IMR-90 (cell line): ENCODE measurements around the gene CDK17. TPM values are rescaled to one million over a fixed set of nuclear protein-coding genes. Genes with fewer than 3 reads are reported as not detected.

Experiments
- ATAC-seq: fragments of 200-7000 bp; cut with Tn5 transposase; 2 replicates; pipeline ENCODE4 v1.9.1; 2020; ENCODE audit warnings: low read depth, mild to moderate bottlenecking, moderate library complexity
- BruUV-seq: library from RNA; stranded (reverse); fragments of 400-500 nt; replicated peaks from 2 replicates; lab custom pipeline; 2021; lab: Mats Ljungman, UMichigan
- CTCF ChIA-PET: fragments of 300-600 bp; formaldehyde crosslinking; extraction: SDS; loops from one replicate; lab custom pipeline; 2021; ENCODE audit warnings: antibody characterized with exemption; lab: Yijun Ruan, JAX
- POLR2A ChIA-PET: fragments of 300-600 bp; sonication (Branson Sonifier 250); formaldehyde crosslinking; loops from one replicate; lab custom pipeline; 2022; ENCODE audit warnings: antibody characterized with exemption; ENCODE audit not compliant: unreplicated experiment; lab: Charles Lee
- DNase-seq: peaks from one replicate; pipeline ENCODE4 v3.0.0; 2013
- H2AFZ ChIP-seq: replicated peaks from 2 replicates; pipeline ENCODE3; 2013; ENCODE audit warnings: low read length, mild to moderate bottlenecking; ENCODE audit not compliant: poor library complexity
- H2AK5ac ChIP-seq: 2 replicates; pipeline ENCODE4 v1.6.1; 2013; ENCODE audit warnings: low read depth, low read length, inconsistent platforms
- H2AK9ac ChIP-seq: replicated peaks from 2 replicates; pipeline ENCODE3; 2013; ENCODE audit warnings: mild to moderate bottlenecking, low read depth, low read length, moderate library complexity; ENCODE audit not compliant: poor library complexity
- H2BK120ac ChIP-seq: 2 replicates; pipeline ENCODE4 v1.6.1; 2013; ENCODE audit warnings: low read depth, low read length, inconsistent platforms
- H2BK15ac ChIP-seq: 3 replicates; pipeline ENCODE4 v1.6.1; 2013; ENCODE audit warnings: low read depth, low read length, inconsistent platforms
- H2BK20ac ChIP-seq: 2 replicates; pipeline ENCODE4 v1.6.1; 2013; ENCODE audit warnings: low read depth, mild to moderate bottlenecking, inconsistent platforms, low read length, moderate library complexity
- H2BK5ac ChIP-seq: 2 replicates; pipeline ENCODE4 v1.6.1; 2013; ENCODE audit warnings: mild to moderate bottlenecking, low read depth, low read length, inconsistent platforms; ENCODE audit not compliant: poor library complexity, severe bottlenecking
- H3K14ac ChIP-seq: replicated peaks from 2 replicates; pipeline ENCODE4 v1.6.1; 2013; ENCODE audit warnings: low read depth, low read length, inconsistent platforms
- H3K18ac ChIP-seq: 2 replicates; pipeline ENCODE4 v1.6.1; 2013; ENCODE audit warnings: low read depth, low read length, control low read depth
- H3K23ac ChIP-seq: 2 replicates; pipeline ENCODE4 v1.6.1; 2013; ENCODE audit warnings: low read depth, low read length, inconsistent platforms
- H3K27ac ChIP-seq: 2 replicates; pipeline ENCODE4 v1.5.1; 2013; ENCODE audit warnings: mild to moderate bottlenecking, control low read depth, low read length; ENCODE audit not compliant: insufficient read depth
- H3K27me3 ChIP-seq: 2 replicates; pipeline ENCODE4 v1.6.1; 2013; ENCODE audit warnings: low read length; ENCODE audit not compliant: control insufficient read depth, insufficient read depth
- H3K36me3 ChIP-seq: 2 replicates; pipeline ENCODE4 v1.6.1; 2013; ENCODE audit warnings: low read length, mixed read lengths; ENCODE audit not compliant: control insufficient read depth, insufficient read depth
- H3K4ac ChIP-seq: 2 replicates; pipeline ENCODE4 v1.6.1; 2013; ENCODE audit warnings: low read depth, low read length, inconsistent platforms
- H3K4me1 ChIP-seq: 2 replicates; pipeline ENCODE4 v1.6.1; 2013; ENCODE audit warnings: low read length, mixed read lengths; ENCODE audit not compliant: control insufficient read depth, insufficient read depth
- H3K4me2 ChIP-seq: 2 replicates; pipeline ENCODE4 v1.6.1; 2013; ENCODE audit warnings: low read depth, mild to moderate bottlenecking, control low read depth, low read length, moderate library complexity
- H3K4me3 ChIP-seq: 2 replicates; pipeline ENCODE4 v1.5.1; 2013; ENCODE audit warnings: low read depth, mild to moderate bottlenecking, control low read depth, low read length, moderate library complexity; ENCODE audit not compliant: insufficient read depth
- H3K56ac ChIP-seq: 2 replicates; pipeline ENCODE4 v1.6.1; 2013; ENCODE audit warnings: low read length, inconsistent platforms; ENCODE audit not compliant: insufficient read depth; ENCODE audit errors: extremely low read depth
- H3K79me1 ChIP-seq, 2 experiments: 2 replicates each; pipeline ENCODE4 v1.6.1; 2013; ENCODE audit warnings: low read length in 2 of 2, inconsistent platforms in 1 of 2, low read depth in 1 of 2
- H3K9ac ChIP-seq: 2 replicates; pipeline ENCODE4 v1.6.1; 2013; ENCODE audit warnings: low read depth, low read length, control low read depth
- H3K9me1 ChIP-seq: 2 replicates; pipeline ENCODE4 v1.6.1; 2013; ENCODE audit warnings: low read length, inconsistent platforms; ENCODE audit not compliant: insufficient read depth
- H3K9me3 ChIP-seq: 2 replicates; pipeline ENCODE4 v1.6.1; 2013; ENCODE audit warnings: low read length; ENCODE audit not compliant: control insufficient read depth, insufficient read depth
- H4K20me1 ChIP-seq: 2 replicates; pipeline ENCODE4 v1.6.1; 2013; ENCODE audit warnings: low read length, inconsistent platforms; ENCODE audit not compliant: insufficient read depth
- H4K5ac ChIP-seq: 2 replicates; pipeline ENCODE4 v1.6.1; 2013; ENCODE audit warnings: mild to moderate bottlenecking, low read depth, low read length, control low read depth
- H4K8ac ChIP-seq, 2 experiments: 2 replicates each; pipeline ENCODE4 v1.6.1; 2013; ENCODE audit warnings: low read depth in 2 of 2, low read length in 2 of 2, control low read depth in 1 of 2, inconsistent platforms in 1 of 2
- H4K91ac ChIP-seq: 2 replicates; pipeline ENCODE4 v1.6.1; 2013; ENCODE audit warnings: low read depth, low read length, inconsistent platforms; ENCODE audit not compliant: insufficient read depth
- BHLHE40 ChIP-seq: fragments of 150-350 bp; IDR thresholded peaks from 2 replicates; pipeline ENCODE4 v1.6.1; 2016; ENCODE audit warnings: mild to moderate bottlenecking, low read depth, low read length
- CEBPB ChIP-seq: IDR thresholded peaks from 2 replicates; pipeline ENCODE4 v1.6.1; 2012; ENCODE audit warnings: low read depth, low read length, improper control_type of control experiment
- CHD1 ChIP-seq: IDR thresholded peaks from 2 replicates; pipeline ENCODE4 v1.6.1; 2012; ENCODE audit warnings: low read depth, low read length, improper control_type of control experiment
- FOS ChIP-seq: fragments of 150-350 bp; IDR thresholded peaks from 2 replicates; pipeline ENCODE4 v1.6.1; 2016; ENCODE audit warnings: low read depth, low read length
- MAFK ChIP-seq: IDR thresholded peaks from 2 replicates; pipeline ENCODE4 v1.6.1; 2012; ENCODE audit warnings: low read depth, low read length, improper control_type of control experiment
- MXI1 ChIP-seq: IDR thresholded peaks from 2 replicates; pipeline ENCODE4 v1.6.1; 2012; ENCODE audit warnings: low read depth, mild to moderate bottlenecking, low read length, moderate library complexity, borderline replicate concordance
- NFE2L2 ChIP-seq: fragments of 150-350 bp; IDR thresholded peaks from 2 replicates; pipeline ENCODE4 v1.6.1; 2016; ENCODE audit warnings: low read depth, mild to moderate bottlenecking, low read length
- RAD21 ChIP-seq: IDR thresholded peaks from 2 replicates; pipeline ENCODE4 v1.6.1; 2012; ENCODE audit warnings: low read length, improper control_type of control experiment
- RFX5 ChIP-seq: IDR thresholded peaks from 2 replicates; pipeline ENCODE4 v1.8.0; 2012; ENCODE audit warnings: low read depth, mild to moderate bottlenecking, low read length, moderate library complexity
- SMC3 ChIP-seq: fragments of 150-350 bp; IDR thresholded peaks from 2 replicates; pipeline ENCODE4 v1.6.1; 2016; ENCODE audit warnings: low read depth, mild to moderate bottlenecking, antibody characterized with exemption, low read length, moderate library complexity
- WGBS, 2 experiments: methylation state at CpG; one replicate each; pipeline versions ENCODE4 v1.1.5 to v1.1.7; 2013; ENCODE audit warnings: missing lambda C conversion rate in 2 of 2; ENCODE audit not compliant: insufficient read length in 1 of 2; ENCODE audit errors: extremely low coverage in 2 of 2; 5-methylcytosine and 5-hydroxymethylcytosine counted together
- dilution Hi-C: fragments of 300-500 bp; cut with HindIII; formaldehyde crosslinking; loops from one replicate; pipeline ENCODE4 v1.14.3; 2018; ENCODE audit warnings: low sequenced_read_pairs; ENCODE audit not compliant: unreplicated experiment
- in situ Hi-C: fragments of 300-500 bp; cut with MboI; formaldehyde crosslinking; loops from 3 replicates; pipeline ENCODE4 v1.14.3; 2019; ENCODE audit warnings: low sequenced_read_pairs, inconsistent platforms, mixed read lengths
- intact Hi-C: fragments of 100-400 bp; cut with micrococcal nuclease; formaldehyde crosslinking; loops from 2 replicates; pipeline ENCODE4 v1.10.0; 2022
- polyA plus RNA-seq, 3 experiments: library from polyadenylated mRNA; depleted of rRNA; stranded (reverse); fragments of >200 nt; gene quantifications; 2 replicates each; pipeline ENCODE4 v1.2.3, GENCODE V29; 2012; ENCODE audit warnings: low replicate concordance in 1 of 3
- total RNA-seq: library from RNA; depleted of rRNA; stranded (reverse); fragments of >200 nt; gene quantifications from 2 replicates; pipeline ENCODE4 v1.2.3, GENCODE V29; 2012
- TF ChIP-seq, protein P1 (sequence below): fragments of 150-350 bp; IDR thresholded peaks from 2 replicates; pipeline ENCODE4 v1.6.1; 2016; ENCODE audit warnings: low read depth, mild to moderate bottlenecking, low read length, moderate library complexity, borderline replicate concordance
- TF ChIP-seq, protein P2 (sequence below): conservative IDR thresholded peaks from 2 replicates; pipeline ENCODE4 v1.5.1; 2012; ENCODE audit warnings: mild to moderate bottlenecking, low read depth, low read length, improper control_type of control experiment

The CDK17 gene
- total and polyA plus RNA-seq, 2 of the 4 experiments (the other 2 are of a cell fraction): 14.5 to 50.2 TPM

DNA sequence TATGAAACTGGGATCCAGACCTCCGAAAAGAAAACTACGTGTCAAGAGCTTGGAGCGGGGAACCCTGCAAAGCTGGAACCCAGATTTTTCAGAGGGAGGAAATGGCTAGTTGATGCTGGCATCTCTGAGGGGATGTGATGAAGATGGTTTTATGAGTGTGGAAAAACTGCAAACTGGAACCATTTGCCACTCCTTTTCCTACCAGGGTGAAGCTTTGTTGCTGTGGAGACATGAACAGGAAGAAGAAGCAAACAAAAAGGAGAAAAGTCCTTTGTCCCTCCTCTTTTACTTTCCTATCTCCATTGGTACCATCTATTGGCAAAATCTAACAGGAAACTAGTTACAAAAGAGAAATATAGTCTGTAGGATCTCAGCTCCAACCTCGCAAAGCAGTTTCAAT lies 39.2 kb downstream of the CDK17 start:
- Histone ChIP-seq H4K5ac (no peak overlapping the region), H4K8ac (no peak overlapping the region), H4K91ac (no peak overlapping the region), H3K9ac (no peak overlapping the region), H3K79me1 (peaks cover 12 to 68% of the 10 kb centered on the region in 2 experiments; a peak in 3 of 4 replicates), H3K4ac (no peak overlapping the region), H3K4me2 (no peak overlapping the region), H3K36me3 (no peaks in the 10 kb centered on the region; the same call in 1 of the 2 replicates), H3K27ac (no peak overlapping the region), H3K9me3 (no peaks in the 10 kb centered on the region), H2AFZ (no peak overlapping the region), H2BK5ac (no peak overlapping the region), H4K20me1 (peaks cover 70% of the 10 kb centered on the region), H3K23ac (no peak overlapping the region), H3K14ac (no peak overlapping the region), H3K4me1 (peaks cover 4% of the 10 kb centered on the region), H3K18ac (no peak overlapping the region), H2BK20ac (no peak overlapping the region), H2BK15ac (no peak overlapping the region), H3K9me1 (peaks cover 7% of the 10 kb centered on the region; the same call in 1 of the 2 replicates), H2AK9ac (no peak overlapping the region), H2AK5ac (no peak overlapping the region), H3K4me3 (no peak overlapping the region), H3K56ac (no peak overlapping the region), H3K27me3 (no peaks in the 10 kb centered on the region), H2BK120ac (no peak overlapping the region)
- DNase-seq: no peak
- TF ChIP-seq BHLHE40 (no peak), NFE2L2 (no peak), SMC3 (no peak), FOS (no peak), MXI1 (no peak), MAFK (no peak), RAD21 (no peak), CHD1 (no peak), RFX5 (no peak), CEBPB (no peak)
- TF ChIP-seq, protein P1, sequence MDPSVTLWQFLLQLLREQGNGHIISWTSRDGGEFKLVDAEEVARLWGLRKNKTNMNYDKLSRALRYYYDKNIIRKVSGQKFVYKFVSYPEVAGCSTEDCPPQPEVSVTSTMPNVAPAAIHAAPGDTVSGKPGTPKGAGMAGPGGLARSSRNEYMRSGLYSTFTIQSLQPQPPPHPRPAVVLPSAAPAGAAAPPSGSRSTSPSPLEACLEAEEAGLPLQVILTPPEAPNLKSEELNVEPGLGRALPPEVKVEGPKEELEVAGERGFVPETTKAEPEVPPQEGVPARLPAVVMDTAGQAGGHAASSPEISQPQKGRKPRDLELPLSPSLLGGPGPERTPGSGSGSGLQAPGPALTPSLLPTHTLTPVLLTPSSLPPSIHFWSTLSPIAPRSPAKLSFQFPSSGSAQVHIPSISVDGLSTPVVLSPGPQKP: no peak
- TF ChIP-seq, protein P2, sequence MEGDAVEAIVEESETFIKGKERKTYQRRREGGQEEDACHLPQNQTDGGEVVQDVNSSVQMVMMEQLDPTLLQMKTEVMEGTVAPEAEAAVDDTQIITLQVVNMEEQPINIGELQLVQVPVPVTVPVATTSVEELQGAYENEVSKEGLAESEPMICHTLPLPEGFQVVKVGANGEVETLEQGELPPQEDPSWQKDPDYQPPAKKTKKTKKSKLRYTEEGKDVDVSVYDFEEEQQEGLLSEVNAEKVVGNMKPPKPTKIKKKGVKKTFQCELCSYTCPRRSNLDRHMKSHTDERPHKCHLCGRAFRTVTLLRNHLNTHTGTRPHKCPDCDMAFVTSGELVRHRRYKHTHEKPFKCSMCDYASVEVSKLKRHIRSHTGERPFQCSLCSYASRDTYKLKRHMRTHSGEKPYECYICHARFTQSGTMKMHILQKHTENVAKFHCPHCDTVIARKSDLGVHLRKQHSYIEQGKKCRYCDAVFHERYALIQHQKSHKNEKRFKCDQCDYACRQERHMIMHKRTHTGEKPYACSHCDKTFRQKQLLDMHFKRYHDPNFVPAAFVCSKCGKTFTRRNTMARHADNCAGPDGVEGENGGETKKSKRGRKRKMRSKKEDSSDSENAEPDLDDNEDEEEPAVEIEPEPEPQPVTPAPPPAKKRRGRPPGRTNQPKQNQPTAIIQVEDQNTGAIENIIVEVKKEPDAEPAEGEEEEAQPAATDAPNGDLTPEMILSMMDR: no peak
- ChIA-PET POLR2A (no interaction called here), CTCF (interaction anchor here (0.5 to 0.8 kb wide), 3 partner anchors 10 to 154 kb away, joined by 3 to 5 read pairs (median 3); no protein-coding TSS in a partner anchor)
- BruUV-seq: no TSS peak
- intact Hi-C loops (no loop called here), in situ Hi-C loops (no loop called here), dilution Hi-C loops (no loop called here)
- WGBS, 2 experiments: no CpG with 5 or more reads among the region's 4 CpGs
- no peak for ATAC-seq
